HEK293 (cell line): ENCODE results near the gene LATS1.
"Not testable (repeated sequence)": the region's sequence is repeated elsewhere in the genome, so short reads cannot be mapped to it uniquely, and the experiment has no call there.

ENCODE experiments used
- CTCF ChIA-PET: fragments of 350-600 bp; formaldehyde crosslinking; extraction: SDS; loops from one replicate; lab custom pipeline; 2021; ENCODE audit warnings: antibody characterized with exemption; lab: Yijun Ruan, JAX
- POLR2A ChIA-PET: fragments of 300-600 bp; formaldehyde crosslinking; extraction: SDS; loops from one replicate; lab custom pipeline; 2020; ENCODE audit warnings: antibody characterized with exemption, inconsistent platforms; lab: Yijun Ruan, JAX
- H3K27ac ChIP-seq: fragments of 200-500 bp; sonication (Bioruptor generic); 2 replicates; pipeline ENCODE4 v1.5.1; 2014; ENCODE audit warnings: low read depth, low read length, control low read depth, inconsistent platforms; ENCODE audit errors: extremely low read depth
- H3K36me3 ChIP-seq, 2 experiments: fragments of 200-500 bp in 1 of 2; sonication (Bioruptor generic) in 1 of 2; 1 replicate in 1 of 2; 2 replicates in 1 of 2; pipeline ENCODE4 v1.5.1; 2014 to 2017; ENCODE audit warnings: inconsistent platforms in 2 of 2, low read length in 2 of 2; ENCODE audit not compliant: control insufficient read depth in 2 of 2, insufficient read depth in 1 of 2
- H3K4me1 ChIP-seq: fragments of 200-500 bp; sonication (Bioruptor generic); 2 replicates; pipeline ENCODE4 v1.5.1; 2014; ENCODE audit warnings: mild to moderate bottlenecking, low read length, inconsistent platforms; ENCODE audit not compliant: control insufficient read depth, insufficient read depth
- H3K4me3 ChIP-seq: 2 replicates; pipeline ENCODE4 v1.5.1; 2011; ENCODE audit warnings: low read depth, mild to moderate bottlenecking, control low read depth, low read length, moderate library complexity
- H3K9me3 ChIP-seq: fragments of 200-500 bp; sonication (Bioruptor generic); 2 replicates; pipeline ENCODE4 v1.5.1; 2014; ENCODE audit warnings: low read depth, low read length, inconsistent platforms; ENCODE audit not compliant: control insufficient read depth, insufficient read depth
- CTCF ChIP-seq: fragments of 450-650 bp; formaldehyde crosslinking; IDR thresholded peaks from 2 replicates; pipeline ENCODE4 v1.5.1; 2016; ENCODE audit warnings: missing biosample characterization, missing genetic modification characterization
- GLIS1 ChIP-seq: fragments of 450-650 bp; formaldehyde crosslinking; IDR thresholded peaks from 2 replicates; pipeline ENCODE4 v1.5.1; 2016; ENCODE audit warnings: missing biosample characterization, missing genetic modification characterization
- OSR2 ChIP-seq: fragments of 450-650 bp; formaldehyde crosslinking; IDR thresholded peaks from 2 replicates; pipeline ENCODE4 v1.5.1; 2016; ENCODE audit warnings: missing biosample characterization, missing genetic modification characterization
- SCRT1 ChIP-seq: fragments of 450-650 bp; formaldehyde crosslinking; IDR thresholded peaks from 2 replicates; pipeline ENCODE4 v1.5.1; 2016; ENCODE audit warnings: missing biosample characterization, missing genetic modification characterization, borderline replicate concordance
- SP2 ChIP-seq: fragments of 450-650 bp; formaldehyde crosslinking; IDR thresholded peaks from 2 replicates; pipeline ENCODE4 v1.5.1; 2016; ENCODE audit warnings: missing biosample characterization, missing genetic modification characterization
- YY1 ChIP-seq: fragments of 450-650 bp; formaldehyde crosslinking; IDR thresholded peaks from 2 replicates; pipeline ENCODE4 v1.5.1; 2018; ENCODE audit warnings: missing biosample characterization, missing genetic modification characterization
- ZBTB8A ChIP-seq: fragments of 450-650 bp; formaldehyde crosslinking; IDR thresholded peaks from 2 replicates; pipeline ENCODE4 v1.5.1; 2016; ENCODE audit warnings: missing biosample characterization, missing genetic modification characterization
- ZNF121 ChIP-seq: fragments of 450-650 bp; formaldehyde crosslinking; IDR thresholded peaks from 2 replicates; pipeline ENCODE4 v1.5.1; 2016; ENCODE audit warnings: missing biosample characterization, missing genetic modification characterization
- ZNF362 ChIP-seq: fragments of 450-650 bp; formaldehyde crosslinking; IDR thresholded peaks from 2 replicates; pipeline ENCODE4 v1.5.1; 2016; ENCODE audit warnings: missing biosample characterization, missing genetic modification characterization
- ZNF548 ChIP-seq: fragments of 450-650 bp; formaldehyde crosslinking; IDR thresholded peaks from 2 replicates; pipeline ENCODE4 v1.5.1; 2016; ENCODE audit warnings: missing biosample characterization, missing genetic modification characterization
- ZNF555 ChIP-seq: fragments of 450-650 bp; formaldehyde crosslinking; conservative IDR thresholded peaks from 2 replicates; pipeline ENCODE4 v1.5.1; 2017; ENCODE audit warnings: missing biosample characterization, mild to moderate bottlenecking, missing genetic modification characterization, inconsistent platforms
- ZNF600 ChIP-seq: fragments of 450-650 bp; formaldehyde crosslinking; IDR thresholded peaks from 2 replicates; pipeline ENCODE4 v1.5.1; 2016; ENCODE audit warnings: missing biosample characterization, missing genetic modification characterization
- ZNF624 ChIP-seq: fragments of 450-650 bp; formaldehyde crosslinking; IDR thresholded peaks from 2 replicates; pipeline ENCODE4 v1.5.1; 2017; ENCODE audit warnings: missing biosample characterization, missing genetic modification characterization
- ZNF626 ChIP-seq: fragments of 450-650 bp; sonication (Bioruptor Pico); formaldehyde crosslinking; IDR thresholded peaks from 2 replicates; pipeline ENCODE4 v1.5.1; 2018; ENCODE audit warnings: missing biosample characterization, missing genetic modification characterization, inconsistent platforms
- ZNF670 ChIP-seq: fragments of 450-650 bp; formaldehyde crosslinking; IDR thresholded peaks from 2 replicates; pipeline ENCODE4 v1.5.1; 2016; ENCODE audit warnings: missing biosample characterization, missing genetic modification characterization, low read depth
- ZNF704 ChIP-seq: fragments of 450-650 bp; formaldehyde crosslinking; IDR thresholded peaks from 2 replicates; pipeline ENCODE4 v1.5.1; 2016; ENCODE audit warnings: missing biosample characterization, missing genetic modification characterization
- ZNF76 ChIP-seq: fragments of 450-650 bp; formaldehyde crosslinking; IDR thresholded peaks from 2 replicates; pipeline ENCODE4; 2016; ENCODE audit warnings: low read depth, missing biosample characterization, missing genetic modification characterization, borderline replicate concordance
- ZSCAN30 ChIP-seq: fragments of 450-650 bp; IDR thresholded peaks from 2 replicates; pipeline ENCODE4 v1.5.1; 2018; ENCODE audit warnings: missing biosample characterization, mild to moderate bottlenecking, missing genetic modification characterization, moderate library complexity

LATS1 gene

GRCh38 chr6:149752600-149753373 lies 34.9 kb upstream of the LATS1 start:
- Histone ChIP-seq H3K9me3 (no peaks in the 10 kb centered on the region), H3K27ac (no peak overlapping the region), H3K4me3 (no peak overlapping the region), H3K36me3 (peaks cover 0 to 12% of the 10 kb centered on the region in 2 experiments; a peak in 2 of 3 replicates), H3K4me1 (peaks cover 11% of the 10 kb centered on the region)
- ChIA-PET CTCF (interaction anchor here (0.6 to 1.1 kb wide), 2 partner anchors 174 to 177 kb away, joined by 3 read pairs; no protein-coding TSS in a partner anchor), POLR2A (interaction anchor here (0.6 to 0.9 kb wide), 2 partner anchors 17 to 36 kb away, joined by 4 to 5 read pairs; no protein-coding TSS in a partner anchor)
- TF ChIP-seq ZNF626: no peak
- TF ChIP-seq ZNF600: no peak
- no peak for TF ChIP-seq ZNF704
- no peak for TF ChIP-seq ZBTB8A (tag by site-specific recombination)
- no peak for TF ChIP-seq SP2 (tag by site-specific recombination)
- TF ChIP-seq ZNF670 (tag by site-specific recombination): no peak
- no peak for TF ChIP-seq ZNF555 (tag by site-specific recombination)
- TF ChIP-seq ZNF362 (tag by site-specific recombination): no peak
- TF ChIP-seq YY1 (tag by site-specific recombination): no peak
- no peak for TF ChIP-seq ZNF76 (tag by site-specific recombination)
- no peak for TF ChIP-seq SCRT1
- no peak for TF ChIP-seq CTCF (tag by site-specific recombination)
- no peak for TF ChIP-seq GLIS1 (tag by site-specific recombination)
- no peak for TF ChIP-seq ZNF548 (tag by site-specific recombination)
- TF ChIP-seq ZSCAN30 (tag by site-specific recombination): no peak
- no peak for TF ChIP-seq OSR2

GRCh38 chr6:149751920-149752319 lies 34.0 kb upstream of the LATS1 start:
- H3K36me3 ChIP-seq: peaks cover 0 to 12% of the 10 kb centered on the region in 2 experiments; a peak in 2 of 3 replicates
- H3K27ac ChIP-seq, H3K9me3 ChIP-seq: not testable (repeated sequence)
- POLR2A ChIA-PET: interaction anchor here (0.6 to 1.2 kb wide), 2 partner anchors 42 to 50 kb away, joined by 3 read pairs; no protein-coding TSS in a partner anchor
- TF ChIP-seq ZNF121 (tag by site-specific recombination): peak; percentile 59; the same call in 1 of the 2 replicates
- TF ChIP-seq, all 188 proteins: peak for 1; not testable (repeated sequence) for 187
- H3K4me3 ChIP-seq: not testable (repeated sequence)
- peaks cover 11% of the 10 kb centered on the region for H3K4me1 ChIP-seq
- CTCF ChIA-PET: interaction anchor here (0.6 to 1.1 kb wide), 3 partner anchors 84 to 178 kb away, joined by 3 read pairs; no protein-coding TSS in a partner anchor

GRCh38 chr6:149751239-149751638 lies 33.3 kb upstream of the LATS1 start:
- Histone ChIP-seq H3K4me1 (peaks cover 11% of the 10 kb centered on the region), H3K9me3 (no peaks in the 10 kb centered on the region), H3K36me3 (peaks cover 0 to 12% of the 10 kb centered on the region in 2 experiments; a peak in 2 of 3 replicates), H3K4me3 (peak overlapping the region; percentile 97), H3K27ac (peak overlapping the region; percentile 89; the same call in 1 of the 2 replicates)
- CTCF ChIA-PET: no interaction called here
- TF ChIP-seq ZNF362 (tag by site-specific recombination) (peak; percentile 86), ZNF624 (tag by site-specific recombination) (no peak)
- POLR2A ChIA-PET: interaction anchor here (0.6 to 5.7 kb wide), 3 partner anchors 33 to 51 kb away, joined by 3 to 35 read pairs (median 3); partner anchors contain the start of gene LATS1
